ENCODE results near the gene CEMIP2.

The CEMIP2 gene

GRCh38 chr9:71762900-71763653 is 5.2 kb downstream of the CEMIP2 start:
- no peak for DNase-seq
- Histone ChIP-seq H3K9me3 (no peaks in the 10 kb centered on the region), H3K27me3 (peaks cover 22% of the 10 kb centered on the region), H3K4me1 (no peaks in the 10 kb centered on the region; the same call in 1 of the 2 replicates), H3K4me3 (ENCODE audit: low read depth, low read length) (no peak overlapping the region), H3K36me3 (no peaks in the 10 kb centered on the region)
- no peak for TF ChIP-seq CTCF (IDR thresholded peaks at IDR 0.05; ENCODE audit: low read depth, low read length)

- H3K4me1 ChIP-seq = no peaks in the 10 kb centered on the region; the same call in 1 of the 2 replicates
- no peak for DNase-seq
- TF ChIP-seq CTCF (IDR thresholded peaks at IDR 0.05; ENCODE audit: low read depth, low read length) = no peak
- no peak overlapping the region for H3K4me3 ChIP-seq (ENCODE audit: low read depth, low read length)
- H3K27me3 ChIP-seq = peaks cover 12% of the 10 kb centered on the region
- no peaks in the 10 kb centered on the region for H3K36me3 ChIP-seq
- H3K9me3 ChIP-seq = no peaks in the 10 kb centered on the region
Measured at GRCh38 chr9:71761938-71762353, 6.4 kb downstream of the CEMIP2 start.

GRCh38 chr9:71760901-71761300 is 7.4 kb downstream of the CEMIP2 start:
- TF ChIP-seq CTCF (IDR thresholded peaks at IDR 0.05; ENCODE audit: low read depth, low read length) = no peak
- Histone ChIP-seq H3K36me3 (no peaks in the 10 kb centered on the region), H3K27me3 (peaks cover 7% of the 10 kb centered on the region), H3K4me1 (no peaks in the 10 kb centered on the region; the same call in 1 of the 2 replicates), H3K9me3 (no peaks in the 10 kb centered on the region), H3K4me3 (ENCODE audit: low read depth, low read length) (no peak overlapping the region)
- peak; percentile 58 for DNase-seq

- TF ChIP-seq CTCF (IDR thresholded peaks at IDR 0.05; ENCODE audit: low read depth, low read length) = no peak
- Histone ChIP-seq H3K4me3 (ENCODE audit: low read depth, low read length) (no peak overlapping the region), H3K36me3 (no peaks in the 10 kb centered on the region), H3K27me3 (peaks cover 4% of the 10 kb centered on the region), H3K4me1 (no peaks in the 10 kb centered on the region; the same call in 1 of the 2 replicates), H3K9me3 (no peaks in the 10 kb centered on the region)
- DNase-seq = no peak
Measured at GRCh38 chr9:71758785-71759184, 9.5 kb downstream of the CEMIP2 start.

GRCh38 chr9:71758277-71758676 is 10.0 kb downstream of the CEMIP2 start:
- TF ChIP-seq CTCF (IDR thresholded peaks at IDR 0.05; ENCODE audit: low read depth, low read length) = 0 out of 2 replicates have a peak, but pooled peaks have one; percentile 6
- H3K4me3 ChIP-seq (ENCODE audit: low read depth, low read length) = no peak overlapping the region
- H3K9me3 ChIP-seq = no peaks in the 10 kb centered on the region
- no peaks in the 10 kb centered on the region; the same call in 1 of the 2 replicates for H3K4me1 ChIP-seq
- no peaks in the 10 kb centered on the region for H3K36me3 ChIP-seq
- no peak for DNase-seq
- no peaks in the 10 kb centered on the region; the same call in 1 of the 2 replicates for H3K27me3 ChIP-seq

GRCh38 chr9:71756753-71757152 is 11.6 kb downstream of the CEMIP2 start:
- Histone ChIP-seq H3K4me3 (ENCODE audit: low read depth, low read length) (no peak overlapping the region), H3K9me3 (no peaks in the 10 kb centered on the region), H3K36me3 (no peaks in the 10 kb centered on the region), H3K27me3 (no peaks in the 10 kb centered on the region), H3K4me1 (no peaks in the 10 kb centered on the region; the same call in 1 of the 2 replicates)
- no peak for DNase-seq
- no peak for TF ChIP-seq CTCF (IDR thresholded peaks at IDR 0.05; ENCODE audit: low read depth, low read length)
